Measurements from ENCODE around the gene PRPF19.

PRPF19 gene

GRCh38 chr11:60900673-60901404 lies 5.5 kb downstream of the PRPF19 start:
- TF ChIP-seq POU2F2 (IDR thresholded peaks at IDR 0.05; ENCODE audit: low read depth, low read length): no peak
- no peak for TF ChIP-seq SPI1 (IDR thresholded peaks at IDR 0.05; ENCODE audit: low read depth, low read length)
- TF ChIP-seq TAF1 (IDR thresholded peaks at IDR 0.05; ENCODE audit: low read depth, low read length): no peak
- TF ChIP-seq PAX5 (IDR thresholded peaks at IDR 0.05; ENCODE audit: insufficient read depth, low read length, severe bottlenecking): no peak
- TF ChIP-seq POLR2AphosphoS5 (IDR thresholded peaks at IDR 0.05; ENCODE audit: low read depth, low read length): no peak
- no peak for TF ChIP-seq POLR2A (IDR thresholded peaks at IDR 0.05; ENCODE audit: low read depth, low read length)
- no peak for FAIRE-seq
- DNase-seq (ENCODE audit: insufficient read length, low spot score): no peak

GRCh38 chr11:60899977-60900376 lies 6.4 kb downstream of the PRPF19 start:
- DNase-seq (ENCODE audit: insufficient read length, low spot score): no peak
- FAIRE-seq: no peak
- TF ChIP-seq TAF1 (IDR thresholded peaks at IDR 0.05; ENCODE audit: low read depth, low read length) (no peak), POLR2A (IDR thresholded peaks at IDR 0.05; ENCODE audit: low read depth, low read length) (no peak), PAX5 (IDR thresholded peaks at IDR 0.05; ENCODE audit: insufficient read depth, low read length, severe bottlenecking) (no peak), SPI1 (IDR thresholded peaks at IDR 0.05; ENCODE audit: low read depth, low read length) (no peak), POU2F2 (IDR thresholded peaks at IDR 0.05; ENCODE audit: low read depth, low read length) (no peak), POLR2AphosphoS5 (IDR thresholded peaks at IDR 0.05; ENCODE audit: low read depth, low read length) (no peak)

GRCh38 chr11:60899046-60899936 lies 7.1 kb downstream of the PRPF19 start:
- DNase-seq (ENCODE audit: insufficient read length, low spot score) (no peak), FAIRE-seq (peak; percentile 55)
- no peak for TF ChIP-seq POLR2A (IDR thresholded peaks at IDR 0.05; ENCODE audit: low read depth, low read length)

- FAIRE-seq (no peak), DNase-seq (ENCODE audit: insufficient read length, low spot score) (no peak)
- no peak for TF ChIP-seq POU2F2 (IDR thresholded peaks at IDR 0.05; ENCODE audit: low read depth, low read length)
These were observed 8.9 kb downstream of the PRPF19 start for GRCh38 chr11:60897496-60897895.

GRCh38 chr11:60895687-60896086 lies 10.7 kb downstream of the PRPF19 start:
- TF ChIP-seq POU2F2 (IDR thresholded peaks at IDR 0.05; ENCODE audit: low read depth, low read length): no peak
- no peak for TF ChIP-seq SPI1 (IDR thresholded peaks at IDR 0.05; ENCODE audit: low read depth, low read length)
- no peak for TF ChIP-seq PAX5 (IDR thresholded peaks at IDR 0.05; ENCODE audit: insufficient read depth, low read length, severe bottlenecking)
- no peak for TF ChIP-seq TAF1 (IDR thresholded peaks at IDR 0.05; ENCODE audit: low read depth, low read length)
- no peak for TF ChIP-seq POLR2A (IDR thresholded peaks at IDR 0.05; ENCODE audit: low read depth, low read length)
- no peak for TF ChIP-seq POLR2AphosphoS5 (IDR thresholded peaks at IDR 0.05; ENCODE audit: low read depth, low read length)
- FAIRE-seq (no peak), DNase-seq (ENCODE audit: insufficient read length, low spot score) (no peak)

- no peak for FAIRE-seq
- DNase-seq (ENCODE audit: insufficient read length, low spot score): no peak
- TF ChIP-seq POU2F2 (IDR thresholded peaks at IDR 0.05; ENCODE audit: low read depth, low read length) (no peak), TAF1 (IDR thresholded peaks at IDR 0.05; ENCODE audit: low read depth, low read length) (no peak), POLR2A (IDR thresholded peaks at IDR 0.05; ENCODE audit: low read depth, low read length) (no peak), SPI1 (IDR thresholded peaks at IDR 0.05; ENCODE audit: low read depth, low read length) (no peak), PAX5 (IDR thresholded peaks at IDR 0.05; ENCODE audit: insufficient read depth, low read length, severe bottlenecking) (no peak), POLR2AphosphoS5 (IDR thresholded peaks at IDR 0.05; ENCODE audit: low read depth, low read length) (no peak)
These were observed 15.2 kb downstream of the PRPF19 start for GRCh38 chr11:60891103-60891741.

- DNase-seq (ENCODE audit: insufficient read length, low spot score) (no peak), FAIRE-seq (no peak)
- TF ChIP-seq POLR2A (IDR thresholded peaks at IDR 0.05; ENCODE audit: low read depth, low read length) (no peak), PAX5 (IDR thresholded peaks at IDR 0.05; ENCODE audit: insufficient read depth, low read length, severe bottlenecking) (no peak), POU2F2 (IDR thresholded peaks at IDR 0.05; ENCODE audit: low read depth, low read length) (no peak), SPI1 (IDR thresholded peaks at IDR 0.05; ENCODE audit: low read depth, low read length) (no peak), TAF1 (IDR thresholded peaks at IDR 0.05; ENCODE audit: low read depth, low read length) (no peak), POLR2AphosphoS5 (IDR thresholded peaks at IDR 0.05; ENCODE audit: low read depth, low read length) (no peak)
These were observed 15.7 kb downstream of the PRPF19 start for GRCh38 chr11:60890696-60891095.

GRCh38 chr11:60889869-60890311 lies 16.5 kb downstream of the PRPF19 start:
- DNase-seq (ENCODE audit: insufficient read length, low spot score): no peak
- no peak for TF ChIP-seq POLR2A (IDR thresholded peaks at IDR 0.05; ENCODE audit: low read depth, low read length)
- no peak for TF ChIP-seq SPI1 (IDR thresholded peaks at IDR 0.05; ENCODE audit: low read depth, low read length)
- TF ChIP-seq PAX5 (IDR thresholded peaks at IDR 0.05; ENCODE audit: insufficient read depth, low read length, severe bottlenecking): no peak
- TF ChIP-seq POU2F2 (IDR thresholded peaks at IDR 0.05; ENCODE audit: low read depth, low read length): 0 out of 2 replicates have a peak, but pooled peaks have one; percentile 9
- TF ChIP-seq TAF1 (IDR thresholded peaks at IDR 0.05; ENCODE audit: low read depth, low read length): no peak
- peak; percentile 82; the same call in 1 of the 2 replicates for TF ChIP-seq POLR2AphosphoS5 (IDR thresholded peaks at IDR 0.05; ENCODE audit: low read depth, low read length)
- no peak for FAIRE-seq

- no peak for FAIRE-seq
- TF ChIP-seq POLR2A (IDR thresholded peaks at IDR 0.05; ENCODE audit: low read depth, low read length): no peak
- TF ChIP-seq SPI1 (IDR thresholded peaks at IDR 0.05; ENCODE audit: low read depth, low read length): no peak
- no peak for TF ChIP-seq POLR2AphosphoS5 (IDR thresholded peaks at IDR 0.05; ENCODE audit: low read depth, low read length)
- no peak for TF ChIP-seq PAX5 (IDR thresholded peaks at IDR 0.05; ENCODE audit: insufficient read depth, low read length, severe bottlenecking)
- no peak for TF ChIP-seq POU2F2 (IDR thresholded peaks at IDR 0.05; ENCODE audit: low read depth, low read length)
- TF ChIP-seq TAF1 (IDR thresholded peaks at IDR 0.05; ENCODE audit: low read depth, low read length): no peak
- no peak for DNase-seq (ENCODE audit: insufficient read length, low spot score)
These were observed 18.8 kb downstream of the PRPF19 start for GRCh38 chr11:60887556-60887955.
